WTC11 (cell line): ENCODE measurements around the gene PITPNC1. TPM values are rescaled to one million over a fixed set of nuclear protein-coding genes. Genes with fewer than 3 reads are reported as not detected.

ENCODE experiments used
- ATAC-seq: fragments of 200-7000 bp; cut with Tn5 transposase; 2 replicates; pipeline ENCODE4 v1.10.0; 2021; ENCODE audit warnings: mild to moderate bottlenecking, moderate library complexity
- CTCF ChIA-PET: fragments of 300-600 bp; sonication (Branson Sonifier 250); formaldehyde crosslinking; loops from one replicate; lab custom pipeline; 2021; ENCODE audit warnings: antibody characterized with exemption; lab: Charles Lee
- POLR2A ChIA-PET: fragments of 350-600 bp; sonication (Branson Sonifier 250); formaldehyde crosslinking; loops from one replicate; lab custom pipeline; 2021; ENCODE audit warnings: antibody characterized with exemption; lab: Charles Lee
- DNase-seq: peaks from one replicate; pipeline ENCODE4 v3.0.0; 2021; ENCODE audit warnings: low spot score
- H3K27ac Mint-ChIP-seq: 2 replicates; pipeline ENCODE4 v1.8.0; 2021; ENCODE audit warnings: mixed read lengths
- H3K27me3 Mint-ChIP-seq: 2 replicates; pipeline ENCODE4 v1.8.0; 2021; ENCODE audit warnings: low read depth, mild to moderate bottlenecking, moderate library complexity, mixed read lengths
- H3K36me3 Mint-ChIP-seq: 2 replicates; pipeline ENCODE4 v1.8.0; 2021; ENCODE audit warnings: mixed read lengths
- H3K4me1 Mint-ChIP-seq: 2 replicates; pipeline ENCODE4 v1.8.0; 2022; ENCODE audit warnings: mixed read lengths
- H3K4me3 Mint-ChIP-seq: 2 replicates; pipeline ENCODE4 v1.8.0; 2021; ENCODE audit warnings: mild to moderate bottlenecking, moderate library complexity, mixed read lengths
- H3K9me3 Mint-ChIP-seq: 2 replicates; pipeline ENCODE4 v1.8.0; 2021; ENCODE audit warnings: mixed read lengths
- ELF4 ChIP-seq: sonication (generic); formaldehyde crosslinking; IDR thresholded peaks from 2 replicates; pipeline ENCODE4 v1.8.1; 2022; ENCODE audit warnings: low read depth, mild to moderate bottlenecking, moderate library complexity, missing genetic modification reagents
- ETV6 ChIP-seq: sonication (generic); formaldehyde crosslinking; IDR thresholded peaks from 2 replicates; pipeline ENCODE4 v1.8.1; 2022; ENCODE audit warnings: mild to moderate bottlenecking, missing genetic modification reagents
- GABPB1 ChIP-seq: sonication (generic); formaldehyde crosslinking; IDR thresholded peaks from 2 replicates; pipeline ENCODE4 v1.8.1; 2023; ENCODE audit warnings: mild to moderate bottlenecking, missing genetic modification reagents
- JUN ChIP-seq: sonication (generic); formaldehyde crosslinking; IDR thresholded peaks from 2 replicates; pipeline ENCODE4 v1.8.0; 2023; ENCODE audit warnings: mild to moderate bottlenecking, missing genetic modification reagents
- MXD4 ChIP-seq: fragments of 250-450 bp; sonication (Bioruptor Pico); IDR thresholded peaks from 2 replicates; pipeline ENCODE4 v1.8.0; 2021; ENCODE audit warnings: mild to moderate bottlenecking, moderate library complexity, borderline replicate concordance
- NR2C2 ChIP-seq: sonication (generic); formaldehyde crosslinking; IDR thresholded peaks from 2 replicates; pipeline ENCODE4 v1.8.0; 2022; ENCODE audit warnings: mild to moderate bottlenecking, missing genetic modification reagents
- PRRX2 ChIP-seq: fragments of 250-450 bp; sonication (Bioruptor Pico); IDR thresholded peaks from 2 replicates; pipeline ENCODE4 v1.8.0; 2021; ENCODE audit warnings: mild to moderate bottlenecking
- ZNF138 ChIP-seq: sonication (generic); formaldehyde crosslinking; conservative IDR thresholded peaks from 2 replicates; pipeline ENCODE4 v1.8.1; 2022; ENCODE audit warnings: mild to moderate bottlenecking, moderate library complexity, missing genetic modification reagents
- ZNF317 ChIP-seq: sonication (generic); formaldehyde crosslinking; IDR thresholded peaks from 2 replicates; pipeline ENCODE4 v1.8.1; 2023; ENCODE audit warnings: low read depth, mild to moderate bottlenecking, moderate library complexity, missing genetic modification reagents, borderline replicate concordance
- ZNF416 ChIP-seq: fragments of 250-450 bp; sonication (Bioruptor Pico); IDR thresholded peaks from 2 replicates; pipeline ENCODE4 v1.9.0; 2021; ENCODE audit warnings: mild to moderate bottlenecking, inconsistent platforms
- ZNF671 ChIP-seq: fragments of 250-450 bp; sonication (Bioruptor Pico); IDR thresholded peaks from 2 replicates; pipeline ENCODE4 v1.8.0; 2021; ENCODE audit warnings: mild to moderate bottlenecking
- total RNA-seq: library from RNA; stranded (reverse); gene quantifications from 3 replicates; pipeline ENCODE4 v1.2.3, GENCODE V29; 2021
- TF ChIP-seq, protein P1 (sequence below): sonication (generic); formaldehyde crosslinking; IDR thresholded peaks from 2 replicates; pipeline ENCODE4 v1.8.1; 2022; ENCODE audit warnings: low read depth, mild to moderate bottlenecking, moderate library complexity, missing genetic modification reagents, borderline replicate concordance
- TF ChIP-seq, protein P2 (sequence below): sonication (generic); formaldehyde crosslinking; IDR thresholded peaks from 2 replicates; pipeline ENCODE4 v1.8.1; 2022; ENCODE audit warnings: mild to moderate bottlenecking, missing genetic modification reagents, moderate library complexity, borderline replicate concordance
- TF ChIP-seq, protein P3 (sequence below): sonication (generic); formaldehyde crosslinking; IDR thresholded peaks from 2 replicates; pipeline ENCODE4 v1.8.1; 2022; ENCODE audit warnings: low read depth, missing genetic modification reagents, borderline replicate concordance
- TF ChIP-seq, protein P4 (sequence below): fragments of 250-450 bp; sonication (Bioruptor Pico); IDR thresholded peaks from 2 replicates; pipeline ENCODE4 v1.9.0; 2021; ENCODE audit warnings: moderate library complexity, mild to moderate bottlenecking, inconsistent platforms, borderline replicate concordance
- TF ChIP-seq, protein P5 (sequence below): sonication (generic); formaldehyde crosslinking; IDR thresholded peaks from 2 replicates; pipeline ENCODE4 v1.8.1; 2022; ENCODE audit warnings: missing genetic modification reagents, borderline replicate concordance
- TF ChIP-seq, protein P6 (sequence below): sonication (generic); formaldehyde crosslinking; conservative IDR thresholded peaks from 2 replicates; pipeline ENCODE4 v1.8.1; 2023; ENCODE audit warnings: mild to moderate bottlenecking, low read depth, missing genetic modification reagents, moderate library complexity

PITPNC1 gene
- total RNA-seq, 1 experiment from 2014 or later: 39.8 TPM

DNA sequence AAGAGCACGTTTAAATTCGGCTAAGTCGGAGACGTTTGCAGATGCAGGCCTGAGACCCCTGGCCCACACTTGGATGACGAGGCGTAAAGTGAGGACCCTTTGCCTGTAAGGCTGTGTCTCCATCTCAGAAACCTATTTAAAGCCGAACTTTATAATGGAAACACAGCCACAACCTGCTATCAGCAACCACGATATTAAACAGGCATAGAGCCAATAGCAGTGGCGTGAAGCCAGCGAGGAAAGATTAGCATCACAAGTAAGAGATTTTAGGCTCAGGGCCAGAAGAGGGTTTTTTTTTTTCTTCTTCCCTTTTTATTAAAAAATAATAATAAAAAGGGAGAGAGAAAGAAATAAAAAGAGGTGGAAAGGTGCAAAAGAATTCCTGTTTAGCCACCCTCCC lies 229.4 kb downstream of the PITPNC1 start:
- Mint-ChIP-seq H3K9me3 (no peaks in the 10 kb centered on the region), H3K4me3 (no peak overlapping the region), H3K27ac (peak overlapping the region; percentile 34)
- POLR2A ChIA-PET: no interaction called here
- TF ChIP-seq ZNF671 (CRISPR knock-in tag): no peak
- TF ChIP-seq, protein P1, sequence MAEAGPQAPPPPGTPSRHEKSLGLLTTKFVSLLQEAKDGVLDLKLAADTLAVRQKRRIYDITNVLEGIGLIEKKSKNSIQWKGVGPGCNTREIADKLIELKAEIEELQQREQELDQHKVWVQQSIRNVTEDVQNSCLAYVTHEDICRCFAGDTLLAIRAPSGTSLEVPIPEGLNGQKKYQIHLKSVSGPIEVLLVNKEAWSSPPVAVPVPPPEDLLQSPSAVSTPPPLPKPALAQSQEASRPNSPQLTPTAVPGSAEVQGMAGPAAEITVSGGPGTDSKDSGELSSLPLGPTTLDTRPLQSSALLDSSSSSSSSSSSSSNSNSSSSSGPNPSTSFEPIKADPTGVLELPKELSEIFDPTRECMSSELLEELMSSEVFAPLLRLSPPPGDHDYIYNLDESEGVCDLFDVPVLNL: no peak
- TF ChIP-seq PRRX2: no peak
- TF ChIP-seq, protein P2, sequence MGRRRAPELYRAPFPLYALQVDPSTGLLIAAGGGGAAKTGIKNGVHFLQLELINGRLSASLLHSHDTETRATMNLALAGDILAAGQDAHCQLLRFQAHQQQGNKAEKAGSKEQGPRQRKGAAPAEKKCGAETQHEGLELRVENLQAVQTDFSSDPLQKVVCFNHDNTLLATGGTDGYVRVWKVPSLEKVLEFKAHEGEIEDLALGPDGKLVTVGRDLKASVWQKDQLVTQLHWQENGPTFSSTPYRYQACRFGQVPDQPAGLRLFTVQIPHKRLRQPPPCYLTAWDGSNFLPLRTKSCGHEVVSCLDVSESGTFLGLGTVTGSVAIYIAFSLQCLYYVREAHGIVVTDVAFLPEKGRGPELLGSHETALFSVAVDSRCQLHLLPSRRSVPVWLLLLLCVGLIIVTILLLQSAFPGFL (CRISPR knock-in tag): no peak
- TF ChIP-seq ETV6 (CRISPR knock-in tag): no peak
- TF ChIP-seq ZNF416 (CRISPR knock-in tag): no peak
- TF ChIP-seq, protein P3, sequence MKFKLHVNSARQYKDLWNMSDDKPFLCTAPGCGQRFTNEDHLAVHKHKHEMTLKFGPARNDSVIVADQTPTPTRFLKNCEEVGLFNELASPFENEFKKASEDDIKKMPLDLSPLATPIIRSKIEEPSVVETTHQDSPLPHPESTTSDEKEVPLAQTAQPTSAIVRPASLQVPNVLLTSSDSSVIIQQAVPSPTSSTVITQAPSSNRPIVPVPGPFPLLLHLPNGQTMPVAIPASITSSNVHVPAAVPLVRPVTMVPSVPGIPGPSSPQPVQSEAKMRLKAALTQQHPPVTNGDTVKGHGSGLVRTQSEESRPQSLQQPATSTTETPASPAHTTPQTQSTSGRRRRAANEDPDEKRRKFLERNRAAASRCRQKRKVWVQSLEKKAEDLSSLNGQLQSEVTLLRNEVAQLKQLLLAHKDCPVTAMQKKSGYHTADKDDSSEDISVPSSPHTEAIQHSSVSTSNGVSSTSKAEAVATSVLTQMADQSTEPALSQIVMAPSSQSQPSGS (CRISPR knock-in tag): no peak
- TF ChIP-seq, protein P4, sequence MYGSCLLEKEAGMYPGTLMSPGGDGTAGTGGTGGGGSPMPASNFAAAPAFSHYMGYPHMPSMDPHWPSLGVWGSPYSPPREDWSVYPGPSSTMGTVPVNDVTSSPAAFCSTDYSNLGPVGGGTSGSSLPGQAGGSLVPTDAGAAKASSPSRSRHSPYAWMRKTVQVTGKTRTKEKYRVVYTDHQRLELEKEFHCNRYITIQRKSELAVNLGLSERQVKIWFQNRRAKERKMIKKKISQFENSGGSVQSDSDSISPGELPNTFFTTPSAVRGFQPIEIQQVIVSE (CRISPR knock-in tag): no peak
- TF ChIP-seq GABPB1 (CRISPR knock-in tag): no peak
- no peak for TF ChIP-seq JUN
- TF ChIP-seq ZNF138 (CRISPR knock-in tag): no peak
- no peak for TF ChIP-seq NR2C2 (CRISPR knock-in tag)
- TF ChIP-seq, protein P5, sequence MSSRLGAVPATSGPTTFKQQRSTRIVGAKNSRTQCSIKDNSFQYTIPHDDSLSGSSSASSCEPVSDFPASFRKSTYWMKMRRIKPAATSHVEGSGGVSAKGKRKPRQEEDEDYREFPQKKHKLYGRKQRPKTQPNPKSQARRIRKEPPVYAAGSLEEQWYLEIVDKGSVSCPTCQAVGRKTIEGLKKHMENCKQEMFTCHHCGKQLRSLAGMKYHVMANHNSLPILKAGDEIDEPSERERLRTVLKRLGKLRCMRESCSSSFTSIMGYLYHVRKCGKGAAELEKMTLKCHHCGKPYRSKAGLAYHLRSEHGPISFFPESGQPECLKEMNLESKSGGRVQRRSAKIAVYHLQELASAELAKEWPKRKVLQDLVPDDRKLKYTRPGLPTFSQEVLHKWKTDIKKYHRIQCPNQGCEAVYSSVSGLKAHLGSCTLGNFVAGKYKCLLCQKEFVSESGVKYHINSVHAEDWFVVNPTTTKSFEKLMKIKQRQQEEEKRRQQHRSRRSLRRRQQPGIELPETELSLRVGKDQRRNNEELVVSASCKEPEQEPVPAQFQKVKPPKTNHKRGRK: no peak
- TF ChIP-seq, all 79 proteins: peak for 0
- Mint-ChIP-seq H3K27me3 (no peaks in the 10 kb centered on the region), H3K4me1 (peaks cover 14% of the 10 kb centered on the region), H3K36me3 (no peaks in the 10 kb centered on the region)
- ATAC-seq (no peak), DNase-seq (no peak)
- CTCF ChIA-PET: interaction anchor here (1.1 to 2.8 kb wide), 2 partner anchors 48 to 228 kb away, joined by 3 to 10 read pairs; no protein-coding TSS in a partner anchor

DNA sequence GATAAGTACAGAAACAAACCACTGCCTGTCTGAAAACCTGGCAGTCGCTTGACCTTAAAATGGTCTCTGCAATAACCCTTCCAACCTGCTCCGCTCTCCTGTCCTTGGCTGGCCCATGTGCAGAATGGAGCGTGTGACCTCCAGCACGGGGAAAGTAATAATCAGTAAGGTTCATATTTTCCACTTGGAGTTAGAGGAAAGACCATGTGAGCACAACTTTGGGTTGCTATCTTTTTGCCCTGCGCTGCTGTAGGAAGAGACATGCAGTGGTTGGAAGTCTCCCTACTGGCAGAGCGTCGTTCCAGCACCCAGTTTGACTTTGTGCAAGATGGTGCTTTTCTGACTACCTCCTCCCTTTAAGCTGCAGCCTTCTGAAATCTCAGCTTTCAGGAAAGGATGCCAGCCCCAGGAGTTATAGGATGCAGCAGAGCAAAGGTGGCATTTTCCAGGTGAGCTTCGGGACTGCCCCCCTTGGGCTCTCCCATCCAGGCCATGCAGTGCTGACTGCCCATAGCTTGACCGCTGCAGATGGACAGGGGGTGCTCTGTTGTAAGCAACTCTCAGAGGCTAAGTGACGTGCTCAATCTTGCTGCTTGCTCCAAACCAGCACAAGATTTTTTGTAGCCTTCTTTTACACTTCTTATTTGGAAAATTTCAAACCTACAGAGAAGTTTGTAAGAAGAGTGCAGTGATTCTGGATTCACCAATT lies 230.0 kb downstream of the PITPNC1 start:
- ChIA-PET POLR2A (no interaction called here), CTCF (interaction anchor here (0.7 to 2.8 kb wide), 4 partner anchors 43 to 228 kb away, joined by 3 to 10 read pairs (median 6); no protein-coding TSS in a partner anchor)
- TF ChIP-seq MXD4 (CRISPR knock-in tag): no peak
- no peak for TF ChIP-seq ELF4
- TF ChIP-seq ZNF317 (CRISPR knock-in tag): no peak
- TF ChIP-seq, protein P6, sequence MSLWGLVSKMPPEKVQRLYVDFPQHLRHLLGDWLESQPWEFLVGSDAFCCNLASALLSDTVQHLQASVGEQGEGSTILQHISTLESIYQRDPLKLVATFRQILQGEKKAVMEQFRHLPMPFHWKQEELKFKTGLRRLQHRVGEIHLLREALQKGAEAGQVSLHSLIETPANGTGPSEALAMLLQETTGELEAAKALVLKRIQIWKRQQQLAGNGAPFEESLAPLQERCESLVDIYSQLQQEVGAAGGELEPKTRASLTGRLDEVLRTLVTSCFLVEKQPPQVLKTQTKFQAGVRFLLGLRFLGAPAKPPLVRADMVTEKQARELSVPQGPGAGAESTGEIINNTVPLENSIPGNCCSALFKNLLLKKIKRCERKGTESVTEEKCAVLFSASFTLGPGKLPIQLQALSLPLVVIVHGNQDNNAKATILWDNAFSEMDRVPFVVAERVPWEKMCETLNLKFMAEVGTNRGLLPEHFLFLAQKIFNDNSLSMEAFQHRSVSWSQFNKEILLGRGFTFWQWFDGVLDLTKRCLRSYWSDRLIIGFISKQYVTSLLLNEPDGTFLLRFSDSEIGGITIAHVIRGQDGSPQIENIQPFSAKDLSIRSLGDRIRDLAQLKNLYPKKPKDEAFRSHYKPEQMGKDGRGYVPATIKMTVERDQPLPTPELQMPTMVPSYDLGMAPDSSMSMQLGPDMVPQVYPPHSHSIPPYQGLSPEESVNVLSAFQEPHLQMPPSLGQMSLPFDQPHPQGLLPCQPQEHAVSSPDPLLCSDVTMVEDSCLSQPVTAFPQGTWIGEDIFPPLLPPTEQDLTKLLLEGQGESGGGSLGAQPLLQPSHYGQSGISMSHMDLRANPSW: no peak
- ATAC-seq (peak; percentile 35; the same call in 1 of the 2 replicates), DNase-seq (no peak)
- Mint-ChIP-seq H3K4me1 (peaks cover 13% of the 10 kb centered on the region), H3K4me3 (no peak overlapping the region), H3K27ac (peak overlapping the region; percentile 47; the same call in 1 of the 2 replicates), H3K27me3 (no peaks in the 10 kb centered on the region), H3K9me3 (no peaks in the 10 kb centered on the region), H3K36me3 (no peaks in the 10 kb centered on the region)
